Measurements from ENCODE around the gene IL9R.

Gene IL9R

GRCh38 chrX:155959018-155959587 is 38.4 kb upstream of the IL9R start:
- TF ChIP-seq CTCF (IDR thresholded peaks at IDR 0.05; ENCODE audit: low read depth, low read length) (no peak), EZH2phosphoT487 (IDR thresholded peaks at IDR 0.05; ENCODE audit: low read depth) (no peak)
- no peak overlapping the region for H3K9ac ChIP-seq (ENCODE audit: low read length)
- H3K27me3 ChIP-seq (ENCODE audit: low read depth, low read length): peaks cover 5% of the 10 kb centered on the region; the same call in 1 of the 2 replicates
- no peaks in the 10 kb centered on the region for H3K9me3 ChIP-seq (ENCODE audit: insufficient read depth, low read length)
- H4K20me1 ChIP-seq (ENCODE audit: insufficient read depth, low read length): no peaks in the 10 kb centered on the region
- no peak overlapping the region for H3K4me2 ChIP-seq (ENCODE audit: low read length)
- H3K27ac ChIP-seq (ENCODE audit: low read length): no peak overlapping the region
- no peaks in the 10 kb centered on the region for H3K4me1 ChIP-seq (ENCODE audit: low read length)
- no peak overlapping the region for H2AFZ ChIP-seq (ENCODE audit: low read depth, low read length)
- H3K36me3 ChIP-seq (replicated peaks; ENCODE audit: low read depth, low read length): no peaks in the 10 kb centered on the region
- no peaks in the 10 kb centered on the region for H3K79me2 ChIP-seq (ENCODE audit: low read length)
- no peak overlapping the region for H3K4me3 ChIP-seq (ENCODE audit: low read length)

DNA sequence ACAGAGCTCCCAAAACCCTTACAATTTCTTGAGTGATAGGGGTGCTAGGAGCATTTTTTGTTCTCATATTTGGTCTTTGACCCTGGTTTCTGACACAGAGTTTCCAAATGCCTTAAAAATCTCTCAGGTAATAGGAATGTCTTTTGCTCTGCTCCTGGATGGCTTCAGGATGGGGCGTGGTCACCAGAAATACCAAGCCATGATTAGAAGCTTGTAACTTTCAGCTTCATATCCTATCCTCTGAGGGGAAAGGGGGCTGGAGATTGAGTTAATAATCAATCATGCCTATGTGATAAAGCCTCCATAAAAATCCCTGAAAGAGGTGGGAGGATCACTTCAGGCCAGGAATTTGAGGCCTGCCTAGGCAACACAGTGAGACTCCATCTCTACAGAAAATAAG is 34.6 kb upstream of the IL9R start:
- Histone ChIP-seq H3K4me1 (ENCODE audit: low read length) (no peaks in the 10 kb centered on the region), H3K9ac (ENCODE audit: low read length) (no peak overlapping the region), H3K27me3 (ENCODE audit: low read depth, low read length) (peaks cover 5% of the 10 kb centered on the region), H3K27ac (ENCODE audit: low read length) (no peak overlapping the region), H3K4me3 (ENCODE audit: low read length) (no peak overlapping the region), H2AFZ (ENCODE audit: low read depth, low read length) (no peak overlapping the region), H3K9me3 (ENCODE audit: insufficient read depth, low read length) (no peaks in the 10 kb centered on the region), H4K20me1 (ENCODE audit: insufficient read depth, low read length) (no peaks in the 10 kb centered on the region), H3K36me3 (replicated peaks; ENCODE audit: low read depth, low read length) (no peaks in the 10 kb centered on the region), H3K79me2 (ENCODE audit: low read length) (no peaks in the 10 kb centered on the region), H3K4me2 (ENCODE audit: low read length) (no peak overlapping the region)
- TF ChIP-seq EZH2phosphoT487 (IDR thresholded peaks at IDR 0.05; ENCODE audit: low read depth) (no peak), CTCF (IDR thresholded peaks at IDR 0.05; ENCODE audit: low read depth, low read length) (no peak)

DNA sequence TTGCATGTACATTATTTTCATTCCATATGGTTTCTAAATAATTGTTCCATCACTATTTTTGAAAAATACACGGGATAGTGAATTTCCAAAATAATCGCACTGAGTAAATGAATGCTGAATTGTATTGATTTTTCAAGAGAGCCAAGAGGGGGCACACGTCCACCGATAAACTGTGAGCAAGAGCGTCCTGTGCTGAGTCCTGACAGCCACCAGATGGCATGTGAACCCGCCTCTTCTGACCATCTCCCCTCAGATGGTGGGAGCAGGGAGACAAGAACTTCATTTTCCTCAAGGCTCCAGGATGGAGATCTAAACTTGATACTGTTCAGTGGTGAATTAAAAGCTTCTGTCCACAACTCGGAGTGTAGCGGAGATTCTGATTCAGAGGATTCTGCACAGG is 30.6 kb upstream of the IL9R start:
- H3K4me3 ChIP-seq (ENCODE audit: low read length): no peak overlapping the region
- no peaks in the 10 kb centered on the region for H3K4me1 ChIP-seq (ENCODE audit: low read length)
- TF ChIP-seq EZH2phosphoT487 (IDR thresholded peaks at IDR 0.05; ENCODE audit: low read depth) (no peak), CTCF (IDR thresholded peaks at IDR 0.05; ENCODE audit: low read depth, low read length) (peak; percentile 92)
- no peaks in the 10 kb centered on the region; the same call in 1 of the 2 replicates for H3K27me3 ChIP-seq (ENCODE audit: low read depth, low read length)
- H3K4me2 ChIP-seq (ENCODE audit: low read length): no peak overlapping the region
- no peak overlapping the region for H3K27ac ChIP-seq (ENCODE audit: low read length)
- no peaks in the 10 kb centered on the region for H3K79me2 ChIP-seq (ENCODE audit: low read length)
- H2AFZ ChIP-seq (ENCODE audit: low read depth, low read length): no peak overlapping the region
- H4K20me1 ChIP-seq (ENCODE audit: insufficient read depth, low read length): no peaks in the 10 kb centered on the region
- no peaks in the 10 kb centered on the region for H3K9me3 ChIP-seq (ENCODE audit: insufficient read depth, low read length)
- H3K9ac ChIP-seq (ENCODE audit: low read length): no peak overlapping the region
- H3K36me3 ChIP-seq (replicated peaks; ENCODE audit: low read depth, low read length): no peaks in the 10 kb centered on the region

- Histone ChIP-seq H3K4me2 (ENCODE audit: low read length) (no peak overlapping the region), H3K9me3 (ENCODE audit: insufficient read depth, low read length) (no peaks in the 10 kb centered on the region)
These were observed 29.7 kb upstream of the IL9R start for GRCh38 chrX:155967653-155968325.

More at GRCh38 chrX:155967653-155968325, 29.7 kb upstream of the IL9R start:
- H2AFZ ChIP-seq (ENCODE audit: low read depth, low read length): no peak overlapping the region
- H3K4me1 ChIP-seq (ENCODE audit: low read length): no peaks in the 10 kb centered on the region
- no peaks in the 10 kb centered on the region for H3K36me3 ChIP-seq (replicated peaks; ENCODE audit: low read depth, low read length)
- H3K27ac ChIP-seq (ENCODE audit: low read length): no peak overlapping the region
- H3K27me3 ChIP-seq (ENCODE audit: low read depth, low read length): no peaks in the 10 kb centered on the region; the same call in 1 of the 2 replicates
- H3K9ac ChIP-seq (ENCODE audit: low read length): no peak overlapping the region
- no peak overlapping the region for H3K4me3 ChIP-seq (ENCODE audit: low read length)
- H3K79me2 ChIP-seq (ENCODE audit: low read length): no peaks in the 10 kb centered on the region
- H4K20me1 ChIP-seq (ENCODE audit: insufficient read depth, low read length): no peaks in the 10 kb centered on the region
- TF ChIP-seq EZH2phosphoT487 (IDR thresholded peaks at IDR 0.05; ENCODE audit: low read depth) (no peak), CTCF (IDR thresholded peaks at IDR 0.05; ENCODE audit: low read depth, low read length) (no peak)

Data from OCI-LY3 (cell line).